ENCODE measurements around the gene EVL.

DNA sequence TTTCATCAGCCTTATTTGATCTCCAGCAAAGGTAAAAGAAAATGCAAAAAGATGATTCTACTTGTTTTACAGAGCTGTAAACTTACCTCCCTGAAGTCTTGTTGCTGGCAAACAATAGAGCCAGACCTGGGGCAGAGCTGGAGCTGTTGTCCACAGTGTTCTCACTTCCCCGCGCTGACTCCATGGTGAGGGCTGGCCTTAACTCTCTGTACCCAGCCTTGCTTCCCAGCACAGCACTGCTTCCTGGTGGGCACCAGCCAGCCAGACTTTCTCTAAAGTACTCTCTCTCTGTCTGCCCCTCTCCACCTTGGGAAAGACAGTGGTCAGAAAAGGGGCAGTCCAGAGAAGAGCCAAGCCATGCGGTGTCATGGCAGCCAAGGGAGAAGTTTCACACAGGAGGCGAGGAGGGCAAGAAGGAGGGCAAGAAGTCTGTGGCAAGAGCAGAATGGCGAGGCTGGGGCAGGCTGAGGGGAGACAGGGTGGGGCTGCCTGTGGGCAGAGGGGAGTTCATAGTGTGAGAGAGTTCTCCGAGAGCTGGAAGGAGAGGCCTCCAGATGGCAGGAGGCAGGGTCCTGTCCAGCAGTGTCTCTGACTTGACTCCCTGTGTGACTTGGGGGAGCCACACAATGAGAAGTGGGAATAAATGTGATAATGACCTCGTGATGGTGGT lies 9.3 kb downstream of the EVL start:
- TF ChIP-seq, protein P1, sequence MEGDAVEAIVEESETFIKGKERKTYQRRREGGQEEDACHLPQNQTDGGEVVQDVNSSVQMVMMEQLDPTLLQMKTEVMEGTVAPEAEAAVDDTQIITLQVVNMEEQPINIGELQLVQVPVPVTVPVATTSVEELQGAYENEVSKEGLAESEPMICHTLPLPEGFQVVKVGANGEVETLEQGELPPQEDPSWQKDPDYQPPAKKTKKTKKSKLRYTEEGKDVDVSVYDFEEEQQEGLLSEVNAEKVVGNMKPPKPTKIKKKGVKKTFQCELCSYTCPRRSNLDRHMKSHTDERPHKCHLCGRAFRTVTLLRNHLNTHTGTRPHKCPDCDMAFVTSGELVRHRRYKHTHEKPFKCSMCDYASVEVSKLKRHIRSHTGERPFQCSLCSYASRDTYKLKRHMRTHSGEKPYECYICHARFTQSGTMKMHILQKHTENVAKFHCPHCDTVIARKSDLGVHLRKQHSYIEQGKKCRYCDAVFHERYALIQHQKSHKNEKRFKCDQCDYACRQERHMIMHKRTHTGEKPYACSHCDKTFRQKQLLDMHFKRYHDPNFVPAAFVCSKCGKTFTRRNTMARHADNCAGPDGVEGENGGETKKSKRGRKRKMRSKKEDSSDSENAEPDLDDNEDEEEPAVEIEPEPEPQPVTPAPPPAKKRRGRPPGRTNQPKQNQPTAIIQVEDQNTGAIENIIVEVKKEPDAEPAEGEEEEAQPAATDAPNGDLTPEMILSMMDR (conservative IDR thresholded peaks at IDR 0.05 in 1 of 2, IDR thresholded peaks at IDR 0.05 in 1 of 2; ENCODE audit: low read depth in 1 of 2, low read length in 2 of 2) = no peak
- no peak for TF ChIP-seq EZH2 (IDR thresholded peaks at IDR 0.05; ENCODE audit: low read length, missing control alignments)

Data from fibroblast of lung (primary cell).